Measurements from ENCODE around the gene CDC14B. TPM values are rescaled to one million over a fixed set of nuclear protein-coding genes. Genes with fewer than 3 reads are reported as not detected.

CDC14B gene
- total and polyA plus RNA-seq, 2 donors (not counting 1 experiment from before 2014, with no cell fraction given) = 2.8 to 8.5 TPM

DNA sequence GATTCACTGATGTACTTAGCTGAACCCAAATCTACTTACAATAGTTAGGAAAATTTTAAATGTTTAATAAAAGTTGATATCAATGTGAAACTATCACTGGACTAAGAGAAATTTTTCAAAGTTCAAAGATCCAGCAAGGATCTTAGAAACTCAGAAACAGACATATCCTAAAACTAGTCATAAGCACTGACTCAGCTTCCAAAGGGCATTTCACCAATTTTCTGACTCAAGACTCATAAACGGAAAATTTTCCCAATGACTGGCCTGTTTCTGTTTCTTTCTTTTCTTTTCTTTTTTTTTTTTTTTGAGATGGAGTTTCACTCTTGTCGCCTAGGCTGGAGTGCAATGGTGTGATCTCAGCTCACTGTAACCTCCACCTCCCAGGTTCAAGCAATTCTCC, 66.6 kb downstream of the CDC14B start:
- Histone ChIP-seq H3K4me2 (replicated peaks; ENCODE audit: low read depth, low read length, poor library complexity, severe bottlenecking) (no peak overlapping the region), H3K36me3 (replicated peaks in 1 of 2; ENCODE audit: control extremely low read depth in 1 of 2, control insufficient read depth in 1 of 2, extremely low read depth in 1 of 2, insufficient read depth in 2 of 2, low read length in 1 of 2) (peaks cover 0 to 2% of the 10 kb centered on the region in 2 experiments), H2AFZ (ENCODE audit: insufficient read depth, low read depth, low read length, poor library complexity, severe bottlenecking) (no peak overlapping the region), H3K4me3 (ENCODE audit: control extremely low read depth in 1 of 5, extremely low read depth in 1 of 5, insufficient read depth in 1 of 5, low read depth in 2 of 5, low read length in 4 of 5) (no peak overlapping the region), H3K27me3 (replicated peaks in 1 of 4; ENCODE audit: control extremely low read depth in 1 of 4, control insufficient read depth in 3 of 4, insufficient read depth in 4 of 4, low read length in 3 of 4) (no peaks in the 10 kb centered on the region), H3K9ac (ENCODE audit: low read length) (no peak overlapping the region), H3K9me3 (ENCODE audit: control extremely low read depth in 1 of 3, control insufficient read depth in 2 of 3, insufficient read depth in 1 of 3, low read length in 2 of 3) (no peaks in the 10 kb centered on the region), H4K20me1 (ENCODE audit: control insufficient read depth, insufficient read depth, low read length, poor library complexity, severe bottlenecking) (no peaks in the 10 kb centered on the region), H3K4me1 (ENCODE audit: control insufficient read depth in 2 of 2, insufficient read depth in 2 of 2, low read length in 2 of 2) (no peaks in the 10 kb centered on the region), H3K79me2 (ENCODE audit: control insufficient read depth, insufficient read depth, low read length) (no peaks in the 10 kb centered on the region), H3K27ac (ENCODE audit: low read length in 2 of 2) (no peak overlapping the region)
- DNase-seq = no peak
- no CpG with 5 or more reads among the region's 2 CpGs for WGBS (ENCODE audit: insufficient coverage)
- POLR2A ChIA-PET = no interaction called here
- H3K9me3 Mint-ChIP-seq (ENCODE audit: insufficient read depth) = no peaks in the 10 kb centered on the region
- H3K4me1 Mint-ChIP-seq = peaks cover 7% of the 10 kb centered on the region
- H3K27ac Mint-ChIP-seq = no peak overlapping the region
- TF ChIP-seq EZH2 (IDR thresholded peaks at IDR 0.05; ENCODE audit: borderline replicate concordance, insufficient read depth, low read depth, low read length, poor library complexity, severe bottlenecking) = no peak
- TF ChIP-seq, protein P1, sequence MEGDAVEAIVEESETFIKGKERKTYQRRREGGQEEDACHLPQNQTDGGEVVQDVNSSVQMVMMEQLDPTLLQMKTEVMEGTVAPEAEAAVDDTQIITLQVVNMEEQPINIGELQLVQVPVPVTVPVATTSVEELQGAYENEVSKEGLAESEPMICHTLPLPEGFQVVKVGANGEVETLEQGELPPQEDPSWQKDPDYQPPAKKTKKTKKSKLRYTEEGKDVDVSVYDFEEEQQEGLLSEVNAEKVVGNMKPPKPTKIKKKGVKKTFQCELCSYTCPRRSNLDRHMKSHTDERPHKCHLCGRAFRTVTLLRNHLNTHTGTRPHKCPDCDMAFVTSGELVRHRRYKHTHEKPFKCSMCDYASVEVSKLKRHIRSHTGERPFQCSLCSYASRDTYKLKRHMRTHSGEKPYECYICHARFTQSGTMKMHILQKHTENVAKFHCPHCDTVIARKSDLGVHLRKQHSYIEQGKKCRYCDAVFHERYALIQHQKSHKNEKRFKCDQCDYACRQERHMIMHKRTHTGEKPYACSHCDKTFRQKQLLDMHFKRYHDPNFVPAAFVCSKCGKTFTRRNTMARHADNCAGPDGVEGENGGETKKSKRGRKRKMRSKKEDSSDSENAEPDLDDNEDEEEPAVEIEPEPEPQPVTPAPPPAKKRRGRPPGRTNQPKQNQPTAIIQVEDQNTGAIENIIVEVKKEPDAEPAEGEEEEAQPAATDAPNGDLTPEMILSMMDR (IDR thresholded peaks at IDR 0.05) = no peak
- no peak for ATAC-seq (ENCODE audit: low read depth)
- CTCF ChIA-PET = no interaction called here
- H3K4me3 Mint-ChIP-seq = no peak overlapping the region
- no peaks in the 10 kb centered on the region for H3K27me3 Mint-ChIP-seq
- intact Hi-C loops (cut with micrococcal nuclease) = no loop called here

DNA sequence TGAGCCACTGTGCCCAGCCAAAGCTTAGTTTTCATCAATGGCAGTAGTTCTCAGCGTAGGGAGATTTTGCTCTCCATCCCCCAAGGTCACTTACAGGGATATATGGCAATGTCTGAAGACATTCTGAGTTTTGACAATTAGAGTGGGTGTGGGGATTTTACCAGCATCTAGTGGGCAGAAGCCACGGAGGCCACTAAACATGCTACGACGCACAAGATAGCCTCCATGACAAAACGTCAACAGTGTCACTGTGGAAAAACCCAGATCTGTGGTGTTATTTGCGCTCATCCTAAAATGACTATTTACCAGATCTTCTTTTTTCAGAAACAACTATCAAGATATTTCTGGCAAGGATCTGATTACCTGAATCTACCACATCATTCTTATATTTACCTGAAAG, 68.2 kb downstream of the CDC14B start:
- CTCF ChIA-PET = no interaction called here
- TF ChIP-seq, protein P1 (IDR thresholded peaks at IDR 0.05) = no peak
- no peak for TF ChIP-seq EZH2 (IDR thresholded peaks at IDR 0.05; ENCODE audit: borderline replicate concordance, insufficient read depth, low read depth, low read length, poor library complexity, severe bottlenecking)
- H3K4me3 Mint-ChIP-seq = no peak overlapping the region
- Histone ChIP-seq H3K4me3 (ENCODE audit: control extremely low read depth in 1 of 5, extremely low read depth in 1 of 5, insufficient read depth in 1 of 5, low read depth in 2 of 5, low read length in 4 of 5) (no peak overlapping the region), H3K27me3 (replicated peaks in 1 of 4; ENCODE audit: control extremely low read depth in 1 of 4, control insufficient read depth in 3 of 4, insufficient read depth in 4 of 4, low read length in 3 of 4) (no peaks in the 10 kb centered on the region), H3K36me3 (replicated peaks in 1 of 2; ENCODE audit: control extremely low read depth in 1 of 2, control insufficient read depth in 1 of 2, extremely low read depth in 1 of 2, insufficient read depth in 2 of 2, low read length in 1 of 2) (peaks cover 0 to 2% of the 10 kb centered on the region in 2 experiments), H3K27ac (ENCODE audit: low read length in 2 of 2) (no peak overlapping the region), H2AFZ (ENCODE audit: insufficient read depth, low read depth, low read length, poor library complexity, severe bottlenecking) (no peak overlapping the region), H3K9me3 (ENCODE audit: control extremely low read depth in 1 of 3, control insufficient read depth in 2 of 3, insufficient read depth in 1 of 3, low read length in 2 of 3) (no peaks in the 10 kb centered on the region), H3K4me1 (ENCODE audit: control insufficient read depth in 2 of 2, insufficient read depth in 2 of 2, low read length in 2 of 2) (no peaks in the 10 kb centered on the region), H3K4me2 (replicated peaks; ENCODE audit: low read depth, low read length, poor library complexity, severe bottlenecking) (no peak overlapping the region), H4K20me1 (ENCODE audit: control insufficient read depth, insufficient read depth, low read length, poor library complexity, severe bottlenecking) (no peaks in the 10 kb centered on the region), H3K9ac (ENCODE audit: low read length) (no peak overlapping the region), H3K79me2 (ENCODE audit: control insufficient read depth, insufficient read depth, low read length) (no peaks in the 10 kb centered on the region)
- ATAC-seq (ENCODE audit: low read depth) (no peak), DNase-seq (no peak)
- no peaks in the 10 kb centered on the region for H3K27me3 Mint-ChIP-seq
- WGBS (ENCODE audit: insufficient coverage) = 100% methylated on average over 1 of the region's 6 CpGs
- no peak overlapping the region for H3K27ac Mint-ChIP-seq
- intact Hi-C loops (cut with micrococcal nuclease) = no loop called here
- POLR2A ChIA-PET = no interaction called here
- peaks cover 7% of the 10 kb centered on the region for H3K4me1 Mint-ChIP-seq
- H3K9me3 Mint-ChIP-seq (ENCODE audit: insufficient read depth) = no peaks in the 10 kb centered on the region

All from B cell (primary cell).